ENCODE results near the gene DHX38. TPM values are rescaled to one million over a fixed set of nuclear protein-coding genes. Genes with fewer than 3 reads are reported as not detected.

The DHX38 gene
- total and polyA plus RNA-seq, 2 of the 13 experiments (the other 11 are each of a cell fraction or from before 2014, with no cell fraction given): 54.4 to 85.9 TPM

DNA sequence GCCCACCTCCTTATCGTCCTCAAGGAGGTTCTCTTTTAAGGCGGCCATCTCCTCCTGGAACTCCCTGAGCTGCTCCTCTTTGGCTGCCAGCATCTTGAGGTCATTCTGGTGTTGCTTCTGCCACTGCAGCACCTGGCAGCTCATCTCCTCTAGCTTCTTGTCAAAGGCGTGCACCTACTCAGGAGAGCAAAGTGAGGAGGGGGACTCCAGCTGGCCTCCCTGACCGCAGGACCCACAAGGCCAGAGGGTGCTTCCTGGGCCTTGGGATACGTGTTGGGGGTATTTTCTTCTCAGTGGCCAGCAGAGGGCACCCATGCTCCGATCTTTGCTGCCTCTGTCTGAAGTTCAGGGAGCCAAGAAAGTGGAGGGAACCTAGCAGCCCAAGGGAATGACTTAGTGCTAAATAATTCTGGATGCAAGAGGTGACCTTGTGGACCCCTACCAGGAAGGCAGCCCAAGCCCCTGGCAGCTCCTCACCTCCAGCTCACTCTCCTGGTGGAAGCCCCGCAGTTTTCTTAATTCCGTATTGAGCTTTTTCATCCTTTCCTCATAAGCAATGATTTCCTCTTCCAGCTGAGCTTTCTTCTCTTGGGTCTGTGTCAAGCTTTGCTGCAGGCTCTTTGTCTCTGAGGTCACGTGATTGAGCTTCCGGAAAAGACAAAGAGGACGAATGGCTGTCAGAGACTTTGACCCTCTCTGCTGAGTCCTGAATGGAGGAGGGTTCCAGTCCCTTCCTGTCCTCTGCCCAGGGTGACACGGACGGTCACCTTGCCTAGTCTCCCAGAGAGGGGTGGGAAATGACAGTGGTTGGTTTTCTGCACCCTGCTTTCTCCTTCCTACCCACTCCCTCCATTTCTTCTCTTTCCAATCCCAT lies 31.4 kb downstream of the DHX38 start (continued):
- TF ChIP-seq, protein P1, sequence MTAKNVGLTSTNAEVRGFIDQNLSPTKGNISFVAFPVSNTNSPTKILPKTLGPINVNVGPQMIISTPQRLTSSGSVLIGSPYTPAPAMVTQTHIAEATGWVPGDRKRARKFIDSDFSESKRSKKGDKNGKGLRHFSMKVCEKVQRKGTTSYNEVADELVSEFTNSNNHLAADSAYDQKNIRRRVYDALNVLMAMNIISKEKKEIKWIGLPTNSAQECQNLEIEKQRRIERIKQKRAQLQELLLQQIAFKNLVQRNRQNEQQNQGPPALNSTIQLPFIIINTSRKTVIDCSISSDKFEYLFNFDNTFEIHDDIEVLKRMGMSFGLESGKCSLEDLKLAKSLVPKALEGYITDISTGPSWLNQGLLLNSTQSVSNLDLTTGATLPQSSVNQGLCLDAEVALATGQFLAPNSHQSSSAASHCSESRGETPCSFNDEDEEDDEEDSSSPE (CRISPR knock-in tag; IDR thresholded peaks at IDR 0.05): 0 out of 2 replicates have a peak, but pooled peaks have one; percentile 36
- no peak for TF ChIP-seq SRY (CRISPR knock-in tag; IDR thresholded peaks at IDR 0.05)
- TF ChIP-seq ZUFSP (CRISPR knock-in tag; IDR thresholded peaks at IDR 0.05; ENCODE audit: borderline replicate concordance): no peak
- TF ChIP-seq ZSCAN25 (CRISPR knock-in tag; IDR thresholded peaks at IDR 0.05): no peak
- TF ChIP-seq ZNF44 (CRISPR knock-in tag; IDR thresholded peaks at IDR 0.05): 0 out of 2 replicates have a peak, but pooled peaks have one; percentile 24
- no peak for TF ChIP-seq CEBPZ (IDR thresholded peaks at IDR 0.05; ENCODE audit: low read length)
- TF ChIP-seq GABPA (IDR thresholded peaks at IDR 0.05; ENCODE audit: low read depth, low read length): no peak
- peak; percentile 63 for TF ChIP-seq GABPA (CRISPR knock-in tag; IDR thresholded peaks at IDR 0.05; ENCODE audit: low read depth)
- TF ChIP-seq, protein P2, sequence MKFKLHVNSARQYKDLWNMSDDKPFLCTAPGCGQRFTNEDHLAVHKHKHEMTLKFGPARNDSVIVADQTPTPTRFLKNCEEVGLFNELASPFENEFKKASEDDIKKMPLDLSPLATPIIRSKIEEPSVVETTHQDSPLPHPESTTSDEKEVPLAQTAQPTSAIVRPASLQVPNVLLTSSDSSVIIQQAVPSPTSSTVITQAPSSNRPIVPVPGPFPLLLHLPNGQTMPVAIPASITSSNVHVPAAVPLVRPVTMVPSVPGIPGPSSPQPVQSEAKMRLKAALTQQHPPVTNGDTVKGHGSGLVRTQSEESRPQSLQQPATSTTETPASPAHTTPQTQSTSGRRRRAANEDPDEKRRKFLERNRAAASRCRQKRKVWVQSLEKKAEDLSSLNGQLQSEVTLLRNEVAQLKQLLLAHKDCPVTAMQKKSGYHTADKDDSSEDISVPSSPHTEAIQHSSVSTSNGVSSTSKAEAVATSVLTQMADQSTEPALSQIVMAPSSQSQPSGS (CRISPR knock-in tag; IDR thresholded peaks at IDR 0.05): no peak; the same call in 1 of the 2 replicates
- TF ChIP-seq MIER2 (CRISPR knock-in tag; IDR thresholded peaks at IDR 0.05): no peak
- no peak for TF ChIP-seq TARDBP (CRISPR knock-in tag; IDR thresholded peaks at IDR 0.05)
- TF ChIP-seq ZNF75D (CRISPR knock-in tag; IDR thresholded peaks at IDR 0.05; ENCODE audit: borderline replicate concordance): no peak
- TF ChIP-seq ZNF235 (CRISPR knock-in tag; IDR thresholded peaks at IDR 0.05; ENCODE audit: borderline replicate concordance): peak; percentile 55; the same call in 1 of the 2 replicates
- TF ChIP-seq NCOA2 (CRISPR knock-in tag; IDR thresholded peaks at IDR 0.05): no peak
- no peak for TF ChIP-seq NFAT5 (CRISPR knock-in tag; IDR thresholded peaks at IDR 0.05)
